AG10803 (cell line): ENCODE measurements around the gene AVPI1.
A peak's percentile ranks its signal among the peaks of the same experiment; 100 is the strongest.

Experiments used
- DNase-seq: peaks from one replicate; pipeline ENCODE4 v3.0.0; 2010; ENCODE audit warnings: low read depth
- H3K4me3 ChIP-seq: 2 replicates; pipeline ENCODE4 v1.5.1; 2011; ENCODE audit warnings: mild to moderate bottlenecking, low read length, control low read depth
- CTCF ChIP-seq: conservative IDR thresholded peaks from 2 replicates; pipeline ENCODE4 v1.5.1; 2011; ENCODE audit warnings: mild to moderate bottlenecking, low read length, control low read depth, inconsistent platforms

Gene AVPI1

GRCh38 chr10:97729014-97729413 lies 42.0 kb upstream of the AVPI1 start:
- TF ChIP-seq CTCF = no peak
- DNase-seq = no peak

GRCh38 chr10:97726636-97727178 lies 39.7 kb upstream of the AVPI1 start:
- peak; percentile 84 for DNase-seq
- peak overlapping the region; percentile 40 for H3K4me3 ChIP-seq
- no peak for TF ChIP-seq CTCF

More at GRCh38 chr10:97729014-97729413, 42.0 kb upstream of the AVPI1 start:
- no peak overlapping the region for H3K4me3 ChIP-seq

GRCh38 chr10:97724341-97724941 lies 37.4 kb upstream of the AVPI1 start:
- H3K4me3 ChIP-seq = no peak overlapping the region
- TF ChIP-seq CTCF = no peak
- peak; percentile 62 for DNase-seq

GRCh38 chr10:97723001-97723400 lies 36.0 kb upstream of the AVPI1 start:
- H3K4me3 ChIP-seq = no peak overlapping the region
- peak; percentile 10; the same call in 1 of the 2 replicates for TF ChIP-seq CTCF
- no peak for DNase-seq

- no peak for TF ChIP-seq CTCF
- DNase-seq = no peak
- no peak overlapping the region for H3K4me3 ChIP-seq
Observed at GRCh38 chr10:97721871-97722780, 35.1 kb upstream of the AVPI1 start.

GRCh38 chr10:97719602-97720001 lies 32.6 kb upstream of the AVPI1 start:
- H3K4me3 ChIP-seq = no peak overlapping the region
- no peak for TF ChIP-seq CTCF
- no peak for DNase-seq

- H3K4me3 ChIP-seq = no peak overlapping the region
- no peak for TF ChIP-seq CTCF
- peak; percentile 62 for DNase-seq
Observed at GRCh38 chr10:97718659-97719142, 31.7 kb upstream of the AVPI1 start.
